ENCODE measurements around the gene LRMDA. TPM values are rescaled to one million over a fixed set of nuclear protein-coding genes. Genes with fewer than 3 reads are reported as not detected.
"Not testable (repeated sequence)": the region's sequence is repeated elsewhere in the genome, so short reads cannot be mapped to it uniquely, and the experiment has no call there.

The LRMDA gene
- total RNA-seq, 1 experiment from 2014 or later = not detected

DNA sequence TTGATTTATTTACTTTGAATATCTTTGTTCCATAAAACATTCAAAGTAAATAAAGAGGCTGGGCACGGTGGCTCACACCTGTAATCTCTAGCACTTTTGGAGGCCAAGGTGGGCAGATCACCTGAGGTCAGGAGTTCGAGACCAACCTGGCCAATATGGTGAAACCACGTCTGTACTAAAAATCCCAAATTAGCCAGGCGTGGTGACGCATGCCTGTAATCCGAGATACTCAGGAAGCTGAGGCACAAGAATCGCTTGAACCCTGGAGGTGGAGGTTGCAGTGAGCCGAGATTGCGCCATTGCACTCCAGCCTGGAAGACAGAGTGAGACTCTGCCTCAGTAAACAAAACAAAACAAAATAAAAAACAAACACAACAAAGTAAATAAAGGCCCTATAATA lies 1153.0 kb downstream of the LRMDA start:
- DNase-seq (ENCODE audit: low read depth) = not testable (repeated sequence)

Other genes starting within 250 kb of the LRMDA start
- gene VDAC2, start 220.8 kb upstream of the LRMDA start, total RNA-seq (2014; rRNA removed; shearing (Covaris generic)) = 175 and 177 TPM in 2 replicates
- 7.3 and 10.8 TPM in 2 replicates for gene COMTD1, start 195.7 kb upstream of the LRMDA start, total RNA-seq (2014; rRNA removed; shearing (Covaris generic))
- 3.7 and 5.7 TPM in 2 replicates for gene ZNF503, start 29.9 kb upstream of the LRMDA start, total RNA-seq (2014; rRNA removed; shearing (Covaris generic))

Measured in Daoy (cell line).